ENCODE measurements around the gene RNF186. TPM values are rescaled to one million over a fixed set of nuclear protein-coding genes. Genes with fewer than 3 reads are reported as not detected.

RNF186 gene
- total RNA-seq, 5 donors from 2014 or later (not counting 1 experiment from before 2014, with no cell fraction given): not detected

Other genes with a start within 250 kb of the RNF186 start
- gene NBL1, start 171.0 kb downstream of the RNF186 start, total RNA-seq: 10 to 100 TPM; 11.4 to 38.1 (median 13.7) TPM
- gene HTR6, start 150.4 kb downstream of the RNF186 start, total RNA-seq: under 1 TPM; 0.16 to 0.90 (median 0.19) TPM
- 10 to 100 TPM; 17.2 to 29.2 (median 22.3) TPM for gene TMCO4, start 15.4 kb downstream of the RNF186 start, total RNA-seq
- gene OTUD3, start 67.1 kb upstream of the RNF186 start, total RNA-seq: 10 to 100 TPM; 10.6 to 20.4 (median 13.6) TPM
- gene PLA2G2E, start 108.3 kb upstream of the RNF186 start, total RNA-seq: not detected
- not detected for gene PLA2G2A, start 164.3 kb upstream of the RNF186 start, total RNA-seq